ENCODE measurements around the gene IKZF2.

- TF ChIP-seq TARDBP (IDR thresholded peaks at IDR 0.05) = no peak
- TF ChIP-seq ELF4 (IDR thresholded peaks at IDR 0.05) = no peak
- TF ChIP-seq SP1 (IDR thresholded peaks at IDR 0.05) = no peak
- TF ChIP-seq SUZ12 (IDR thresholded peaks at IDR 0.05) = no peak
Measured at GRCh38 chr2:213020268-213020667, 131.1 kb downstream of the IKZF2 start.

Data from HEK293T (cell line).